ENCODE data around the gene KRTAP10-11.
"Not testable (repeated sequence)": the region's sequence is repeated elsewhere in the genome, so short reads cannot be mapped to it uniquely, and the experiment has no call there.

KRTAP10-11 gene

GRCh38 chr21:44603911-44604310 is 42.3 kb upstream of the KRTAP10-11 start:
- Histone ChIP-seq H3K4me2 (ENCODE audit: low read length) (no peak overlapping the region), H3F3A (ENCODE audit: control insufficient read depth, insufficient read depth) (no peaks in the 10 kb centered on the region), H4K20me1 (ENCODE audit: control insufficient read depth, insufficient read depth, low read depth, low read length) (no peaks in the 10 kb centered on the region), H3K9me2 (replicated peaks; ENCODE audit: control insufficient read depth, low read length) (no peaks in the 10 kb centered on the region), H3K79me2 (ENCODE audit: control insufficient read depth, low read length) (no peaks in the 10 kb centered on the region), H3K27me3 (ENCODE audit: control insufficient read depth, low read length) (no peaks in the 10 kb centered on the region), H3K9me3 (ENCODE audit: control insufficient read depth, insufficient read depth, low read length) (0 out of 2 replicates have a peak, but pooled peaks cover 2% of the 10 kb centered on the region), H3K4me3 (ENCODE audit: low read length) (no peak overlapping the region), H3K27ac (ENCODE audit: low read depth, low read length) (no peak overlapping the region), H3K4me1 (ENCODE audit: control insufficient read depth, low read length) (no peaks in the 10 kb centered on the region), H3K36me3 (ENCODE audit: control insufficient read depth, low read length) (no peaks in the 10 kb centered on the region)
- TF ChIP-seq EZH2phosphoT487 (IDR thresholded peaks at IDR 0.05; ENCODE audit: borderline replicate concordance, low read length) (no peak), CTCF (IDR thresholded peaks at IDR 0.05; ENCODE audit: low read depth, low read length, poor library complexity, severe bottlenecking) (no peak)

- H3K4me2 ChIP-seq (ENCODE audit: low read length) = no peak overlapping the region
- no peaks in the 10 kb centered on the region for H3K79me2 ChIP-seq (ENCODE audit: control insufficient read depth, low read length)
- H3K9me2 ChIP-seq (replicated peaks; ENCODE audit: control insufficient read depth, low read length) = no peaks in the 10 kb centered on the region
- no peaks in the 10 kb centered on the region for H4K20me1 ChIP-seq (ENCODE audit: control insufficient read depth, insufficient read depth, low read depth, low read length)
- no peaks in the 10 kb centered on the region for H3F3A ChIP-seq (ENCODE audit: control insufficient read depth, insufficient read depth)
- H3K4me3 ChIP-seq (ENCODE audit: low read length) = no peak overlapping the region
- no peaks in the 10 kb centered on the region for H3K4me1 ChIP-seq (ENCODE audit: control insufficient read depth, low read length)
- H3K27me3 ChIP-seq (ENCODE audit: control insufficient read depth, low read length) = no peaks in the 10 kb centered on the region
- TF ChIP-seq EZH2phosphoT487 (IDR thresholded peaks at IDR 0.05; ENCODE audit: borderline replicate concordance, low read length) (no peak), CTCF (IDR thresholded peaks at IDR 0.05; ENCODE audit: low read depth, low read length, poor library complexity, severe bottlenecking) (no peak)
- H3K27ac ChIP-seq (ENCODE audit: low read depth, low read length) = no peak overlapping the region
- H3K9me3 ChIP-seq (ENCODE audit: control insufficient read depth, insufficient read depth, low read length) = peaks cover 8% of the 10 kb centered on the region
- no peaks in the 10 kb centered on the region for H3K36me3 ChIP-seq (ENCODE audit: control insufficient read depth, low read length)
These were observed 39.7 kb upstream of the KRTAP10-11 start for GRCh38 chr21:44606495-44606894.

- no peak overlapping the region for H3K4me2 ChIP-seq (ENCODE audit: low read length)
- no peaks in the 10 kb centered on the region for H4K20me1 ChIP-seq (ENCODE audit: control insufficient read depth, insufficient read depth, low read depth, low read length)
- H3K79me2 ChIP-seq (ENCODE audit: control insufficient read depth, low read length) = no peaks in the 10 kb centered on the region
- no peaks in the 10 kb centered on the region for H3K9me2 ChIP-seq (replicated peaks; ENCODE audit: control insufficient read depth, low read length)
- H3K4me1 ChIP-seq (ENCODE audit: control insufficient read depth, low read length) = no peaks in the 10 kb centered on the region
- no peaks in the 10 kb centered on the region for H3F3A ChIP-seq (ENCODE audit: control insufficient read depth, insufficient read depth)
- TF ChIP-seq CTCF (IDR thresholded peaks at IDR 0.05; ENCODE audit: low read depth, low read length, poor library complexity, severe bottlenecking) = no peak
- no peak for TF ChIP-seq EZH2phosphoT487 (IDR thresholded peaks at IDR 0.05; ENCODE audit: borderline replicate concordance, low read length)
- no peaks in the 10 kb centered on the region for H3K27me3 ChIP-seq (ENCODE audit: control insufficient read depth, low read length)
- no peak overlapping the region for H3K27ac ChIP-seq (ENCODE audit: low read depth, low read length)
- H3K4me3 ChIP-seq (ENCODE audit: low read length) = no peak overlapping the region
- H3K9me3 ChIP-seq (ENCODE audit: control insufficient read depth, insufficient read depth, low read length) = peaks cover 14% of the 10 kb centered on the region
- no peaks in the 10 kb centered on the region for H3K36me3 ChIP-seq (ENCODE audit: control insufficient read depth, low read length)
These were observed 37.0 kb upstream of the KRTAP10-11 start for GRCh38 chr21:44609193-44609592.

GRCh38 chr21:44610157-44610843 is 35.9 kb upstream of the KRTAP10-11 start:
- not testable (repeated sequence) for H3K79me2 ChIP-seq (ENCODE audit: control insufficient read depth, low read length); H3K27ac ChIP-seq (ENCODE audit: low read depth, low read length); H3K4me3 ChIP-seq (ENCODE audit: low read length); H3K36me3 ChIP-seq (ENCODE audit: control insufficient read depth, low read length); H3K4me1 ChIP-seq (ENCODE audit: control insufficient read depth, low read length); H3K27me3 ChIP-seq (ENCODE audit: control insufficient read depth, low read length); H3F3A ChIP-seq (ENCODE audit: control insufficient read depth, insufficient read depth); H4K20me1 ChIP-seq (ENCODE audit: control insufficient read depth, insufficient read depth, low read depth, low read length); H3K4me2 ChIP-seq (ENCODE audit: low read length); H3K9me2 ChIP-seq (replicated peaks; ENCODE audit: control insufficient read depth, low read length)
- peaks cover 17% of the 10 kb centered on the region for H3K9me3 ChIP-seq (ENCODE audit: control insufficient read depth, insufficient read depth, low read length)
